Right cardiac atrium (tissue), 5 donors: ENCODE measurements around the gene ERI2. TPM values are rescaled to one million over a fixed set of nuclear protein-coding genes. Genes with fewer than 3 reads are reported as not detected.

Experiments
- ATAC-seq, 2 donors: fragments of 200-7000 bp; cut with Tn5 transposase; one replicate each; pipeline versions ENCODE4 v1.8.0 to v1.9.1; 2020; ENCODE audit warnings: moderate library complexity in 2 of 2, mild to moderate bottlenecking in 1 of 2
- DNase-seq, 3 donors: peaks; one replicate each; pipeline ENCODE4 v3.0.0-alpha.2; 2020
- H3K27ac ChIP-seq: one replicate; pipeline ENCODE4 v1.5.1; 2013; ENCODE audit warnings: mild to moderate bottlenecking, low read length, control low read depth, moderate library complexity
- H3K27me3 ChIP-seq: one replicate; pipeline ENCODE4 v1.6.1; 2013; ENCODE audit not compliant: control insufficient read depth, insufficient read depth
- H3K4me1 ChIP-seq: one replicate; pipeline ENCODE4 v1.6.1; 2013; ENCODE audit warnings: low read length; ENCODE audit not compliant: control insufficient read depth, insufficient read depth
- H3K4me3 ChIP-seq: one replicate; pipeline ENCODE4 v1.5.1; 2013; ENCODE audit warnings: low read length, control low read depth
- H3K9me3 ChIP-seq: one replicate; pipeline ENCODE4 v1.6.1; 2013; ENCODE audit warnings: low read length; ENCODE audit not compliant: control insufficient read depth
- WGBS: extraction: QIAGEN DNeasy Blood & Tissue Kit; methylation state at CpG from one replicate; pipeline ENCODE4 v1.1.7; 2013; 5-methylcytosine and 5-hydroxymethylcytosine counted together
- intact Hi-C, 4 donors: fragments of 100-400 bp; cut with DNase I; formaldehyde crosslinking; loops; one replicate each; pipeline versions ENCODE4 v1.11.0 to v1.14.0; 2022 to 2023
- polyA plus RNA-seq: library from polyadenylated mRNA; stranded (reverse); fragments of 200-250 nt; gene quantifications from one replicate; pipeline ENCODE4 v1.2.3, GENCODE V29; 2013
- total RNA-seq, 4 donors: library from RNA; stranded (reverse); fragmentation: NEBNext Ultra II Directional; extraction: Animal tissue kit (Norgen Biotek cat#: 25700); gene quantifications; one replicate each; pipeline ENCODE4 v1.2.1, GENCODE V29; 2021
- donor health status: healthy with polysubstance abuse.
- donor health status: DM: no; HTN: yes; CAD: no.
- donor health status: DM: no; HTN: no; CAD: no.
- donor health status: DM: no; HTN: yes; CAD: no; lungs with severe emphysema.
- donor health status: DM: yes; HTN: yes; CAD: no.

ERI2 gene
- total and polyA plus RNA-seq, 5 donors, result 5.4 to 14.0 (median 10.7) TPM

- ATAC-seq, result no peak
- Histone ChIP-seq H3K4me1 (no peaks in the 10 kb centered on the region), H3K27me3 (no peaks in the 10 kb centered on the region), H3K27ac (no peak overlapping the region), H3K4me3 (no peak overlapping the region), H3K9me3 (no peaks in the 10 kb centered on the region)
- 97% methylated on average over 3 of the region's 3 CpGs for WGBS
- no peak for DNase-seq
- intact Hi-C loops, result no loop called here
These were observed 59.8 kb downstream of the ERI2 start for GRCh38 chr16:20746461-20746860.

Other genes with a start within 250 kb of the ERI2 start
- gene ACSM2B, start 230.1 kb downstream of the ERI2 start, total RNA-seq, result not detected
- gene ACSM2B, start 230.1 kb downstream of the ERI2 start, polyA plus RNA-seq, result not detected
- under 1 TPM in 3 of 4 donors, not detected in 1; 0.17 to 0.26 (median 0.23) TPM for gene ACSM1, start 108.8 kb downstream of the ERI2 start, total RNA-seq
- gene ACSM1, start 108.8 kb downstream of the ERI2 start, polyA plus RNA-seq, result 0.23 TPM
- gene THUMPD1, start 64.7 kb downstream of the ERI2 start, total RNA-seq, result 10 to 100 TPM; 21.6 to 22.3 (median 22.0) TPM
- 11.7 TPM for gene THUMPD1, start 64.7 kb downstream of the ERI2 start, polyA plus RNA-seq
- gene ACSM3, start 42.5 kb downstream of the ERI2 start, total RNA-seq, result 10 to 100 TPM; 12.0 to 21.4 (median 17.5) TPM
- gene ACSM3, start 42.5 kb downstream of the ERI2 start, polyA plus RNA-seq, result 8.1 TPM
- gene REXO5, start 55 bp upstream of the ERI2 start, total RNA-seq, result 1 to 10 TPM; 2.3 to 3.8 (median 2.9) TPM
- 2.1 TPM for gene REXO5, start 55 bp upstream of the ERI2 start, polyA plus RNA-seq
- 10 to 100 TPM in 3 of 4 donors, 1 to 10 TPM in 1; 8.6 to 20.2 (median 11.0) TPM for gene DCUN1D3, start 93.9 kb upstream of the ERI2 start, total RNA-seq
- gene DCUN1D3, start 93.9 kb upstream of the ERI2 start, polyA plus RNA-seq, result 4.7 TPM
- gene LYRM1, start 94.3 kb upstream of the ERI2 start, total RNA-seq, result 10 to 100 TPM; 29.5 to 36.4 (median 35.5) TPM
- 54.8 TPM for gene LYRM1, start 94.3 kb upstream of the ERI2 start, polyA plus RNA-seq